Vagina (tissue), 2 donors: ENCODE measurements around the gene COX14.

Experiments
- POLR2A ChIP-seq, 2 donors: fragments of 450-650 bp; IDR thresholded peaks; one replicate each; pipeline ENCODE4 v1.6.1; 2017; ENCODE audit warnings: antibody characterized with exemption in 2 of 2, mild to moderate bottlenecking in 2 of 2, moderate library complexity in 2 of 2
- TF ChIP-seq, protein P1 (sequence below), 3 experiments: fragments of 450-650 bp in 2 of 3; fragments of 200-600 bp in 1 of 3; sonication (generic) in 1 of 3; IDR thresholded peaks; one replicate each; pipeline ENCODE4 v1.5.1; 2017 to 2019; ENCODE audit warnings: antibody characterized with exemption in 3 of 3, mild to moderate bottlenecking in 2 of 3, moderate library complexity in 2 of 3

DNA sequence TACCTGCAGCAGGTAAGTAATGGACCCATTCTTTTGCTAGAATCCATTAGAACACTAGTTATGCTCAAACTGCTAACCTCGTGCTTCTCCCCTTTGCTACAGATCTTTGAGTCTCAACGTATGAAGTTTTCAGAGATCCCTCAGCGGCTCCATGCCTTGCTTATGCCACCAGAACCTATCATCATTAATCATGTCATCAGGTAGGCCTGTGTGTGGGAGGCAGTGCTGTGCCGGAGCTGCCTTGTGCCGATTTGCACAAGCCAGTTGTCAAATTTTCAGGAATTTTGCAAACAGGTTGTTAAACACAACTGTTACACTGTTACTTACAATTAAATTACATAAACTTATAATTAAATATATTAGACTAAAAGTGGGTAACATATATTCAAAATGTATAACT, 21.6 kb upstream of the COX14 start:
- TF ChIP-seq, protein P1, sequence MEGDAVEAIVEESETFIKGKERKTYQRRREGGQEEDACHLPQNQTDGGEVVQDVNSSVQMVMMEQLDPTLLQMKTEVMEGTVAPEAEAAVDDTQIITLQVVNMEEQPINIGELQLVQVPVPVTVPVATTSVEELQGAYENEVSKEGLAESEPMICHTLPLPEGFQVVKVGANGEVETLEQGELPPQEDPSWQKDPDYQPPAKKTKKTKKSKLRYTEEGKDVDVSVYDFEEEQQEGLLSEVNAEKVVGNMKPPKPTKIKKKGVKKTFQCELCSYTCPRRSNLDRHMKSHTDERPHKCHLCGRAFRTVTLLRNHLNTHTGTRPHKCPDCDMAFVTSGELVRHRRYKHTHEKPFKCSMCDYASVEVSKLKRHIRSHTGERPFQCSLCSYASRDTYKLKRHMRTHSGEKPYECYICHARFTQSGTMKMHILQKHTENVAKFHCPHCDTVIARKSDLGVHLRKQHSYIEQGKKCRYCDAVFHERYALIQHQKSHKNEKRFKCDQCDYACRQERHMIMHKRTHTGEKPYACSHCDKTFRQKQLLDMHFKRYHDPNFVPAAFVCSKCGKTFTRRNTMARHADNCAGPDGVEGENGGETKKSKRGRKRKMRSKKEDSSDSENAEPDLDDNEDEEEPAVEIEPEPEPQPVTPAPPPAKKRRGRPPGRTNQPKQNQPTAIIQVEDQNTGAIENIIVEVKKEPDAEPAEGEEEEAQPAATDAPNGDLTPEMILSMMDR (IDR thresholded peaks at IDR 0.05), result no peak
- no peak for TF ChIP-seq POLR2A (IDR thresholded peaks at IDR 0.05)
